ENCODE results near the gene SFXN1.

Gene SFXN1

GRCh38 chr5:175466700-175467318 lies 11.6 kb upstream of the SFXN1 start:
- DNase-seq, result peak; percentile 80

DNA sequence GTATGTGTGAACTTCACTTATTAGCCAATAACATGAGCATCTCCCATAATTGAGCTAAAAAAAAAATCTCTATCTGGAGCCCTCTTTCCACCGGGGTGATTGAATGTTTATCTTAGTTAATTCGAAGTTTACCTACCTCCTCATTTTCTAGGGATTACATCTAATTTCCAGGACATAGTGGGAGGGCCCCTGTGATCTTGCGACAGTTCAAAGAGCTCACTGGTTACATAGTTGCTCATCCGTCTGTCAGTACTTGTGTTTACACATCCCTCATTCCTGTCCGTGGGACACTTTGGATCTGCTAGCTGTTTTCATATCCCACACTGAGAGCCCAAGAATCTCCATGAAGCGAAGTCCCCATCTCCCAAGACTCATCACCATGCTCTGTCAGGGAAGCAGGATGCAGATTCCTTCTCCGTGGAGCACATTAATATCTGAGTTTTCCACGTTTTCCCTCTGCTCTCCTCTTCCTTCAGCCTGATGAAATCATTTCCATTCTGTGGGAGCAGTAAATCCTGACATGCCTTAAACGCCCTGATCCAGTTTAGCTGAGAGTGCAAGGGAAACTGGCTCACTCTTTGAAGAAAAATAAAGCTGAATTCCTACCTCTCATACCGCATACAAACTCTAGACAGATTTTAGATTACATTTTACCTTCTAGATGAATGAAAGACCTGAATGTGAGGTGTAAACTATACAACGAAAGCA lies 10.2 kb upstream of the SFXN1 start:
- DNase-seq, result no peak

DNA sequence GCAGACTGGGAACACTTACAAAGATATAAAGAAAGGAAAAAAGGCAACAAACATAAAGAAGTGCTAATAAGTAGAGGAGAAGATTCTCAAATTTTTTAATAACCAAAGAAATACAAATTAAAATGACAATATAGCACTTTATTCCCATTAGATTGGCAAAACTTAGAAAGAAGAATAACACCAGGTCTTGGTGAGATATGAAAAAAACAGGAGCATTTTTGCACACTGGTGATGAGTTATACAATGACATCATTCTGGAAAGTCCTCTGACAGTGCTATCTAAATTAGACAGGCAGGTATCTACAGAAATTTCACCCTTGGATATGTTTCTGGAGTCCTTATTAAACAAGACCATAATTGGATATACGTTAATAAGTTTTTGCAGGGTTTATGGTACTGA lies 9.5 kb upstream of the SFXN1 start:
- DNase-seq, result no peak

GRCh38 chr5:175469916-175470315 lies 8.4 kb upstream of the SFXN1 start:
- no peak for DNase-seq

- no peak for DNase-seq
These were observed 7.6 kb upstream of the SFXN1 start for GRCh38 chr5:175470781-175471180.

DNA sequence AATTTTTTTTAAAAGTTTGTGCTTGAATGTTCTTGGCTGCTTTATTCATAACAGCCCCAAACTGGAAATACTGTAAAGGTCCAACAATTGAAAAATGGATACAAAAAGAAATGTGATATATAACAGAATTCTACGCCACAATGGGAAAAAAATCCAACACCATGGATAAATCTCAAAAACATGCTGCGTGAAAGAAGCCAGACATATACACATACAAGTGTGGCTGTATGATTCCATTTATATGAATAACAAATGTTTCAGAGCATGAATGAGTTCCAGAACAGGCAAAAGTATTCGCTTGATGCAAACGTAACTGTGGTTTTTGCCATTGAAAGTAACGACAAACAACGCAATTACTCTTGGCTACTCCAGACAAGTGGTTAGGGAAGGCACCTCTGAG lies 7.2 kb upstream of the SFXN1 start:
- DNase-seq, result no peak

- DNase-seq, result no peak
These were observed 6.7 kb upstream of the SFXN1 start for GRCh38 chr5:175471628-175472027.

DNA sequence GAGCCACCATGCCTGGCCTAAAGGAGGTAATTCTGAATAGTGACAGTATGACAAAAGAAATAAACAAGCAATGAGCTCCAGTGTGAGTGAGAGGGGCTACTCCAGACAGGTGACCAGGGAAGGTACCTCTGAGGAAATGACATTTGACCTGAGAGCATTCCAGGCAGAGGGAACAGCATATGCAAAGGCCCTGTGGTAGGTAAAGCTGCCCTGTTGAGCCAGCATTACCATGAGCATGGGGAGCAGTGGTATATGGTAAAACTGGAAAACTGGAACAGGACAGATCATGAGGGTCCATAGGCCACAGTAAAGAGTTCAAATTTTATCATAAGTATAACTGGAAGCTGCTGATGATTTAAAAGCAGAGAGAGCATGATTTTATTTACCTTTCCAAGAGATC lies 6.0 kb upstream of the SFXN1 start:
- no peak for DNase-seq

- no peak for DNase-seq
These were observed 3.1 kb upstream of the SFXN1 start for GRCh38 chr5:175475248-175475647.

DNA sequence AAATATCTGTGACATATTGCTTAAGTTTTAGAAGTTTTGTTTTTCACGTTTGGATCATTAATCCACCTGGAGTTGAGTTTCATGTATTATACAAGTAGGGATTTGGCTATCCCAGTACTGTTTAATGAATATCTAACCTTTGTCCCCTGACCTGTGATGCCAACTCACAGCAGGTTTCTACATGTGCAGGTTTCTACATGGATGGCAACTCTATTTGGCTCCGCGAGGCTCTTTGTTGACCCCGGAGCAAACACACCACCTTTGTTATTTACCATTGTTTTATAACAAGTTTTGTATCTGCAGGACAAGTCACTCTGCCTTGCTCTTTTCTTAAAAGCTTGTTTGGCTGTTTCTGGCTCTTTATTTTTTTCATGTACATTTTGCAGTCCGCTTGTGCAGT lies 920 bp upstream of the SFXN1 start:
- DNase-seq, result no peak

DNA sequence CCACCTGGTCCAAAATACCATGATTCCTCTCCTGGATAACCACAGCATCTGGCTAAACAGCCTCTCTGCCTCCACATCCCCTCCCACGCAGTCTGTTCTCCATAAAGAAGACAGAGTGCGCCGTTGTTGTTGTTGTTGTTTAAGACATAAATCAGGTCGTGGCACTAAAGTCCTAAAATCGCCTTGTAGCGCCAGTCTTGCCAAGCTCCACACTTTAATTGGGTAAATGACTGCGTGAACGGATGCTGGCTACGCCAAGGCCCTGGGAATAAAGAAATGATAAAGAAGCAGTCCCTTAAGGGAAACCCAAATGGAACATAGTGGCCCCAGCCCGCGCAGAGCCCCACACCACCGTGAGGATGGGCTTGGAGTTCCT lies 364 bp upstream of the SFXN1 start:
- no peak for DNase-seq

- DNase-seq, result no peak
These were observed 943 bp downstream of the SFXN1 start for GRCh38 chr5:175479125-175479881.

- no peak for DNase-seq
These were observed 5.0 kb downstream of the SFXN1 start for GRCh38 chr5:175483337-175483736.

GRCh38 chr5:175484322-175484721 lies 6.0 kb downstream of the SFXN1 start:
- DNase-seq, result no peak

DNA sequence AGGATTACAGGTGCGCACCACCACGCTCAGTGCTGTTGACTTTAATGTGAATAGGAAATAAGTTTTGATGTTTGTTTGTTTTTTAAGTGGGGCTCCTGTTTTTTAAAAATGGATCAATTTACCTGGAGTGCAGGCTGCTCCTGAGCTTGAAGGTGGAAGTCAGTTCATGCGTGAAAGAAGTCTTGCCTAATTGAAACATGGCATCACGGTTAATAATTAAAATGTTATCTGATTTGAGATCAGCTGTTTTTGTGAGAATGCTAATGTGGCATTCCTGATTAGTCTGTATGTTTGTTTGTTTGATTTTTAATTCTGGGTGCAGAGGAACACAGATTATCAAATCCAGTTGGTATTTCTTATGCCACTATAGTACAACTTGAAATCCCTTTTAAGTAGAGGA lies 6.5 kb downstream of the SFXN1 start:
- no peak for DNase-seq

- no peak for DNase-seq
These were observed 7.3 kb downstream of the SFXN1 start for GRCh38 chr5:175485631-175486030.

DNA sequence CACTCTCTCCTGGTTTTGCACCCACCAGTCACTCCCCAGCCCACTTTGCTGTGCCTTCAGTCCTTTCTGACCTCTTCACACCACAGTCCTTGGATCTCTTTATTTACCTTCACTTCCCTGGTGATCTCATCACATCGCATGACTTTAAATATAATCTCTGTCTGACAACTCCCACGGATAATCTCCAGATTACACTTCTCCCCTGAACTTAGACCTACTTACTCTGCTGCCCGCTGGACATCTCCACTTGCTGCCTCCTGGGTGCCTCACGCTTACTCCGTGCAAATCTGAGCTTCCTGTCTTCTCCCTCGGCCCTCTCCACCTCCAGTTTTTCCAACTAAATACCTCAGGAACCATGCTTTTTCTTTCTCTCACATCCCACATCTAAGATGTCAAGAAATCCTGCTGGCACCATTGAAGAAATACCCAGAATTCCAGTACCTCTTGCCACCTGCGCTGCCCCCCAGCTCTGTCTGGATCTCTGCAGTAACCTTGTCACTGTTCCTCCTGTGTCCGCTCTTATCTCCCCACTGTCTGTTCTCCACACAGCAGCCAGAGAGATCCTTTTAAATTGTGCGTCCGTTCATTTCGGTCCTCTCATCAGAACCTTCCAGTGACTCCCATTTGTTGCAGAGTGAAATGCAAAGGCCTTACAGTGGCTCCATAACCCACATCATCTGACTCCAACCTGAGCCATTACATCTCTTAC lies 9.3 kb downstream of the SFXN1 start:
- no peak for DNase-seq

- DNase-seq, result no peak
These were observed 11.5 kb downstream of the SFXN1 start for GRCh38 chr5:175489693-175490443.

- DNase-seq, result no peak
These were observed 12.9 kb downstream of the SFXN1 start for GRCh38 chr5:175491223-175491622.

- DNase-seq, result no peak
These were observed 14.9 kb downstream of the SFXN1 start for GRCh38 chr5:175493260-175493659.

- DNase-seq, result no peak
These were observed 15.4 kb downstream of the SFXN1 start for GRCh38 chr5:175493726-175494125.

DNA sequence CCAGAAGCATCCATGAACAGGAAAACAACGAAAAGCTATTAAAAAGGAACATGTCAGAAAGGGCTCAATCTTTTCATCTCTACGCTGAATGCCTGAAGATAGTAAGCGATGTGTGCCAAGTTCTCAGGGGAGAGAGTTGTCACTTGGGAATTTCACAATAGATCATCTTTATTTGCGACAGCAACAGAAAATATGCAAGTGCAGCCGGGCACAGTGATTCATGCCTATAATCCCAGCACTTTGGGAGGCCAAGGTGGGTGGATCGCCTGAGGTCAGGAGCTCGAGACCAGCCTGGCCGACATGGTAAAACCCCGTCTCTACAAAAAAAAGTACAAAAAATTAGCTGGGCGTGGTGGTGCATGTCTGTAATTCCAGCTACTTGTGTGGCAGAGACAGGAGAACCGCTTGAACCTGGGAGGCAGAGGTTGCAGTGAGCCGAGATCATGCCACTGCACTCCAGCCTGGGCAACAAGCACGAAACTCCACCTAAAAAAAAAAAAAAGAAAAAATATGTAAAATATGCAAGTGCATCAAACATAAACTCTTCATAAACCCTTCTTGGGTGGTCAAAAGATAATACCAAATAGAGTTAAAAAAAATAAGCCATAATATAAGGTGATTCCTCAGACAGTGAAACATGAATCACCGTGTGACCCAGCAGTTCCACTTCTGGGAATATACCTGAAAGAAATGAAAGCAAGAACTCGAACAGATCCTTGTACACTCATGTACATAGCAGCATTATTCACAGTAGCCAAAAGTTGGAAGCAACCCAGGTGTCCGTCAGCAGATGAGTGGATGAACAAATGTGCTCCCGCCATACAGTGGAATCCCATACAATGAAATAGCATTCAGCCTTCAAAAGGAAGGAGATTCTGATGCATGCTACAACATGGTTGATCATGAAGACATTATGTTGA lies 16.2 kb downstream of the SFXN1 start:
- no peak for DNase-seq
